LHCN-M2 (cell line): ENCODE data around the gene LPCAT1. TPM values are rescaled to one million over a fixed set of nuclear protein-coding genes. Genes with fewer than 3 reads are reported as not detected.
A peak's percentile ranks its signal among the peaks of the same experiment; 100 is the strongest.
"Not testable (repeated sequence)": the region's sequence is repeated elsewhere in the genome, so short reads cannot be mapped to it uniquely, and the experiment has no call there.

ENCODE experiments used
- DNase-seq: peaks from one replicate; pipeline ENCODE4 v3.0.0-alpha.2; 2012; ENCODE audit warnings: low read depth
- total RNA-seq: library from RNA; depleted of rRNA; stranded (reverse); fragments of >200 nt; gene quantifications from 2 replicates; pipeline ENCODE4 v1.2.3, GENCODE V29; 2014

Gene LPCAT1
- total RNA-seq, 1 experiment from 2014 or later = 30.8 TPM

DNA sequence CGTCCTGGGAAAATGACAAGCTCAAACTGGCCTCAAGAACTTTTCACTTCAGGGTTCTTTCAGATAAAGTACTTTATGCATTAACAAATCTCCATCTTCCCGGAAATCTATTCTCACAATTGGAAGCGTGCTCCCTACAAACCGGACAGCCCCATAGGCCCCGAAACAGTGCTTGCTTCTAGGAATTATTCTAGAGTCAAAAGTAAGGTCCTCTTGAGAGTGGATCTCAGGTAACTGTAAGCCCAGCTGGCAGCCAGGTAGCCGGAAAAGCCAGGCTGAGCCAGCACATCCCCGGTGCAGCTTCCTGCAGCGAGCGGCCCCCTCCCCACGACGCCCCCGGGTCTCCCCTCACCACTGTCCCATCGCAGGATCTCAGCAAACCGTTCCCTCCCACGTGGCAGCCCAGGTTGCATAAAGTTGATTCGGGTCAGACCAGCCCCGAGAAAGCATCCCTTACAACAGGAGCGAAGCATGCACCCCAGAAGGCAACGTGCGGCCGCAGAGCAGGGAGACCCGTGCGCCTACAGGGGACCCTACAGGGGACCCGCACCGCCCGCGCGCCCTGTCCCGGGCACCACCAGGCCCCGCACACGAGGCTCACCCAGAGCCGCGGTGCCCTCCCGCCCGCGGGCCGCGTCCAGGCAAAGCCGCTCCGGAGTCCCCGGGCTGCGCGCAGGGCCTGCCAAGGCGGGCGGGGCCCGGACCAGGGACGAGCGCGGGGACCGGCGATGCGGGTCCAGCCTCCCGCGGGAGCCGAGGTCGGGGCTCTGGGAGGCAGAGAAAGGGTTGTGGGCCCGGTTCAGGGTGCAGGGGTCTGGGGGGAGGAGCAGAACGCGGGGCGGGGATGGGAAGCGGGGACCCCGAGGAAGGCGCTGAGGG lies 920 bp downstream of the LPCAT1 start:
- DNase-seq = no peak

DNA sequence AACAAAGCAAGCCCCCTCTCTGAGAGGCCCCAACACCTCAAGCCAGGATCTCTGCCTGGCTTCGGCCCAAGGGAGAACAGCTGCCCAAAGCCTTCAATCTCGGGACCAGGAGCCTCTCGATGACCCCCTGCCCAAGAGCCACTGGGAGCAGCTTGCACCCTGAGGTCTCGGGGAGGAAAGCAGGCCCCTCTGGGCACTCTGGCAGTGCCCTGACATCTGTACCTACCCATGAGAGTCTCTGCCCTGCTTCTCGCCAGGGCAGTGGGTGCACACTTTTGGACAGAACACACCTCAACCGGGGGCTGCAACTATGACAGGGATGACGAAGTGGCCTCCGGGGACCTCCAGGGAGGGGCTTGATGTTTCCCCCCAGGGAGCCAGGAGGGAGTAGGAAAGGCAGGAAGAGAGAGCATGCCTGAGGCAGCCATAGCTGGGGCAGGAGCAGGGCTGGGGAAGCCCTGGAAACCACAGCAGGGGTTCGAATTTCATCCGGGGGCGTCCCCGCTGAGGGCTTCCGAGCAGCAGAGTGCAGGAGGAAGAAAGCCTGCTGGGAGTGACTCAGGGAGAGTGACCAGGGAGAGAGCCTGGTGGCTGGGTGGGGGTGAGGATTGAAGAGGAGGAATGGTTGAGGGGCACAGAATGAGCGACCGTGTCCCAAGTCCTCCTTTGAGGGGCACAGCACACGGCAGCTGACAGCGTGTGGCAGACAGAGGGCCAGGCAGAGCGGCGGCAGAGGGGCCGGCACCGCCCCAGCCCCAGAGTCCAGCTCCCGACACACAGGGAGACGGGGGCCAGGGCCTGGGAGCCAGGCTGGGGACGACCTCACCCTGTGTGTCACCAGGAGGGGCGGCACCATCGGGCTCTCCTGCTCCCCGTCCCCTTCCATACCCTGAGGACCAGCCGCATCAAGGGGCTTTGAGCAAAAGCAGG lies 1.8 kb downstream of the LPCAT1 start:
- peak; percentile 66 for DNase-seq

DNA sequence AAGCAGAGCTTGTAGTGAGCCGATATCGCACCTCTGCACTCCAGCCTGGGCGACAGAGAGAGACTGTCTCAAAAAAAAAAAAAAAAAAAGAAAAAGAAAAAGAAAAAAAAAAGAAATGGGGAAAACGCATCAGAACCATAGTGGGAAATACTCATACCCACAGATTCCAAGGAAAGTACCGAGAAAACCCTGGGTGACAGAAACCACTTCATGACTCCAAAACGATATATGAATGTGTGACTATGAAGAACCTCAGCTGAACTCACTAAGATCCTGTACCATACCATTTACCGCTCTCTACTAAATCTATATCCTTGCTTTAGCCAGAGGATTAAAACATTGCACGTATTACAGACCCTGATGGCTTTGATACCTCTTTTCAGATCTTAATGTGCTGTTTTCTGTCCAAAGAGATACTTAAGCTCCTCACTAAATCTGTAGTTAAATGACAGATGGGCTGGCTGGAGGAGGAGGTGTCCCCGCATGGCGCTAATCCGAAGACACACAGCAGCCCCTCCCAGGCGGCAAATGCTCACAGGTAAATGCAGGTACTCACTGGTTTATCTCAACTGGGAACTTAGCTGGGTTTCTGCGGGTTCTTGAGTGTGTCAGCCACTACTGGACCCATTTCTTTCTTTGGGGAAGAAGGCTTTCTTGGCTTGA lies 2.8 kb downstream of the LPCAT1 start:
- no peak for DNase-seq

DNA sequence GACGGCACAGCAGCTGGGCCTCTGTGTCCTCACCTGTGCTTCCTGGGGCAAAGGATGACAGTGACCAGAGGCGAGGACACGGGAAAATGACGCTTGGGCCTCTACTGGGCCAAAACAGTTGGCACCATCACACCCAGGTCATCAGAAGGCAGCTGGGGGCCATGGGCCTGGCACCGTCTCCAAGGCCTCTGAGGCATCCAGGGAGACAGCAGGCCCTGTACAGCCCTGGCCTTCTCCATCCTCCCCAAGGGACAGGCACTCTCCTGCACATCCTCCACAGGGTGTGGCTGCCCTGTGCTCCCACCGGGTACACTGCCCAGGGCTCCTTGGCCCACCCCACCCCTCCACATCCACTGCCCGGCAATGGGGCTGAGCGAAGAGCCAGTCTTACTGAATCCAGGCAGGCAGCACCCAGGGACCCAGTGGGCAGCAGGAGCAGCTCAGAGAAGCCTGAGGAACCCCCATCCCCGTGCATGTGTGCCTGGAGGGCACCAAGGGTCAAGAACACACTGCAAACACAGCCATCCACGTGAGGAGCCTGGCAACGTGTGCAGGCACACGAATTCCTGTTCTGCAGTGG lies 4.0 kb downstream of the LPCAT1 start:
- DNase-seq = no peak

DNA sequence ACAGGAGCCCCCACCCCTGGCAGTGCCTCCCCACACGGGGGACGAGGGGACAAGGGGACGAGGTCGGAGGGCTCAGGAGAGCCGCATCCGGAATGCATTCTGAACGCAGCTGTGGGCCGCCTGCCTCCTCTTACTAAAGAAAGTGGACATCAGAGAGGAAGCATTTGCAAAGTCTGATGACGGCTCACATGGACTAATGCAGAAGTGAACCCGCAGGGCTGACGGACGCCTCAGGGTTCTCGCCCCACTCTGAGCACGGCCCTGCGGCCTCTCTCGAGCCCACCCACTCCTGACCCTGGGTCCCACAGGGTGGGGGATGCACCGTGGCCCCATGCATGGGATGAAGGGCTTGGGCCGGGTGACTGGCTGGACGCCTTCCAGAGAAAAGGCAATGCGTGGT lies 5.9 kb downstream of the LPCAT1 start:
- DNase-seq = no peak

DNA sequence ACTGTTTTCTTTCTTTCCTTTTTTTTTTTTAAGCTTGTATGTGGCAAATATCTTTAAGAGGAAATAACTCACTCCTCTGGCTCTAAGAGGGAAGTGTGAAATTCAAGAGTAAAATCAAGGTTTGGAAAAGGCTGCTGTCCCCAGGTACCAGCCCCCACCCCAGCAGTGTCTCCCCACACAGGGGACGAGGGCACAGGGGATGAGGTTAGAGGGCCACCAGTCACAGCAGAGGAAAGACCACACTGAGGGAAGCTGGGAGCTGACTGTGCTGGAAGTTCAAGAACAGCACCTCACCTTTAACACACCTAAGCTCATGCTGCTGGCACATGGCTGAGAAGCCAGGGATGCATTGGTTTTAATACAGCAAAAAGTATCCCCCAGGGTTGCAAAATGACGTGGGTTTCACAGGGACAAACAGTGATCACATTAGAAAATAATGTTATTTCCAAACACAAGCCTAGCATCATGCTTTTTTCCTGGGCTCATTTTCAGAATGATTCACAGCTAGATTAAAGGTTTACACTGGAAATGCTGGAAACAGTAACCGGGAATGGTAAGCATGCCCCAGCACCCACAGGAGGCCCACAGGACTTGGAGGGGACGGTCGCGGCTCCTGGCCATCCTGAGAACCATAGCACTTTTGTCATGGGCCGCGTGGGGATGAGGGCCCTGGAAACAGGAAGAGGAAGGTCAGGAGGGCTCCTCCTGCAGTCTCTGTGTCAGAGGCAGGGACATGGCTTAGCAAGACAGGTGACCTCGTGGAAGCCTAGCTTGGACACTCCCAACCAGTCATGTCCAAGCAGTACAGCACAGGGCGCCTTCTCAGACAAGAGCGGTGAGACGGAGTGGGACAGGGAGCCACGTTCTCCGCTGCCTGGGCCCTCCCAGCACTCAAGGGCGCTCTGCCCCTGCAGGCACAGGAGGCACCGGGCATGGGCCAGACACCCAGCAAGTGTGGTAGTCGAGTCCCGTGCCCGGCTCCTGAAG lies 6.9 kb downstream of the LPCAT1 start:
- DNase-seq = no peak

DNA sequence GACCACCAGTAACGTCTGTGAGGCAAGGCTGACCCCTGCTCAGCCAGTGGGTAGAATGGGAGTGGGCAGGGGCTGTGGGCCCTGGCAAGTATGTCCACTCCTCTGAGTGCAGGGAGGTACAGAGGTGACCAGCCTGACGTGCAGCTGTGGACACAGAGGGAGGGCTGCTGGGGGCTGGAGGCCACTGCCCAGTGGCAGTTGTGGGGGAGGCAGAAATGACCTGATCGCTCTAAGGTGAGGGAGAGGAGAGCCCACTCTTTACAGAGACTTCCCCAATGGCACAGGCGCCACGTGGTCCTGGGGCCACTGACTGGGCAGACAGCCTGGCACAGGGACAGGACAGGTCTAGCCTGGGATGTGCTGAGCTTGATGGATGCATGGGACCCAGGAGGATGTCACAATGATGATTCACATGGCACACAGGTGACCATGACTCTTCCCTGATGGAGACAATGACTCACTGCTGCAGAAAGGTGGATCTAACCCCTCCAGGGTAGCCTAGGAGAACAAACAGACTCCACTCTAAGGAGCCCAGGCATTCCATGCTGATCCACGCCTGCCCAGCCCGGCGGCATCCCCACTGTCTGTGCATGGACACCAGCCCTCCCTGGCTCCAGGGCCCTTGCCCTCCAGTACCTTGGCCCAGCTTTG lies 7.7 kb downstream of the LPCAT1 start:
- no peak for DNase-seq

DNA sequence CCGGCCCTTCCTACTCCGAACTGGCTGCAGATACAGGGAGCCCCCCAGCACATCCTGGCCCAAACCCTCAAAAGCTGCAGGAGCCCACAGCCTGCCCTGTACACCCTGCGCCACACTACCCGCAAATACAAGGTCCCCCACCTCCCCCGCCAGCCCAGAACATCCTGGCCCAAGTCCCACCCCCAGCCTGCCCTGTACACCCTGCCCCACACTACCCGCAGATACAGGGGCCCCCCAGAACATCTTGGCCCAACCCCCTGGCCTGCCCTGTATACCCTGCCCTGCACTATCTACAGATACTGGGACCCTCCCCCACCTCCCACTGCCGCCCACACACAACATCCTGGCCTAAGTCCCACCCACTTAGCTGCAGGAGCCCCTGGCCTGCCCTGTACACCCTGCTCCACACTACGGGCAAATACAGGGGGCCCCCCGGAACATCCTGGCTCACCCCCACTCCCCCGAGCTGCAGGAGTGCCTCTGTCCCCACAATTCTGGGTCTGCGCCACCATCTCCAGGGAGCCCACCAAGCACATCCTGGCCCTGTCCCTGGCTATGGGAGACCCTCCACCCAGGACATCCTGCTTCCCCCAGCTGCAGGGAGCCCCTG lies 8.3 kb downstream of the LPCAT1 start:
- no peak for DNase-seq

DNA sequence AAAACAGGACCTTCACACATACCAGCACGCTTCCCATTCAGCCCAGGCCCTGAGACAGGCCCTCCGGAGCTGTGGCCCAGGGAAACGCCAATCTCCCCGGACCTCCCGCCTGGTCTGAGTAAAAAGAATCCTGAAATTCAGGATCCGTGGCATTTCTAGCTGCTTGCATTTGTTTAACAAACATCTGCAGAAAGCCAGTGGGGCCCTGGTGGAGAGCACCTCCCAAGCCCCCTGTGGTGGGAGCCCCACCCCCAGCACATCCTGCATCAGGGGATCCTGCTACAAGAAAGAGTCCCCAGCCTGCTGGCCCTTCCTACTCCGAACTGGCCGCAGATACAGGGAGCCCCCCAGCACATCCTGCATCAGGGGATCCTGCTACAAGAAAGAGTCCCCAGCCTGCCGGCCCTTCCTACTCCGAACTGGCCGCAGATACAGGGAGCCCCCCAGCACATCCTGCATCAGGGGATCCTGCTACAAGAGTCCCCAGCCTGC lies 8.9 kb downstream of the LPCAT1 start:
- not testable (repeated sequence) for DNase-seq

DNA sequence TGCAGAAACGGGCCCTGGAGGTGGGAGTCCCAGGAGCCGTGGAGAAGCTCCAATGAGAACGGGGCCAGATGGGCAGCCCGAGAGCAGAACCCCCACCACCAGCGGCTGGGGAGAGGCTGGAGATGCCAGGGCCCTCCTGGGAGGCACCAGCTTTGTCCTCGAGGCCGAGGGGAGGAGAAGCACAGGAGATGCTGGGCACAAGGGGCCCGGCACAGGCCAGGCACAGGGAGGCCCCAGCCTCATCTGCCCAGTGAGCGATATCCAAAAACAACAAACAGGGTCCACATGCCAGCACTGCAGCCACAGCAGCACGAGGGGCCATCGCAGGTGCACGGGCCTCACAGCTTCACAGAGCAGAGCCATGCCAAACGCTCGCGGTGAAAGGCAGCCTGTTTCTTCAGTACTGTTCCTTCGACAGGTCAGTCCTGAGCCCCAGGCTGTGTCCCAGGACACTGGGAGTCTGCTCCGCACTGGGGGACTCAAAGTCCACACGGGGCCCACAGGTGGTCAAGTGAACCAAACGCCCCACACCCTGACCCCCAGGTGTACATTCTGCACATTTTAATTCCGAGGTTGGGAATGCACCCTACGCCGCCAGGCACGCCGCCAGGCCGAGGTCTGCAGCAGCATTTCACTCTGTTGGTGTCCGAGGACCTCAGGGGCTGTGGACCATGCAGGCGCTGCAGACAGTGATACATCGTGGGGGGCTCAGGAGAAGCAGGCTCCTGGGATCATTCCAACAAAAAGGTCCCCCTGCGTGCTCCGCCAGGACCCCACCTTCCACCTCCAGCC lies 9.5 kb downstream of the LPCAT1 start:
- no peak for DNase-seq

DNA sequence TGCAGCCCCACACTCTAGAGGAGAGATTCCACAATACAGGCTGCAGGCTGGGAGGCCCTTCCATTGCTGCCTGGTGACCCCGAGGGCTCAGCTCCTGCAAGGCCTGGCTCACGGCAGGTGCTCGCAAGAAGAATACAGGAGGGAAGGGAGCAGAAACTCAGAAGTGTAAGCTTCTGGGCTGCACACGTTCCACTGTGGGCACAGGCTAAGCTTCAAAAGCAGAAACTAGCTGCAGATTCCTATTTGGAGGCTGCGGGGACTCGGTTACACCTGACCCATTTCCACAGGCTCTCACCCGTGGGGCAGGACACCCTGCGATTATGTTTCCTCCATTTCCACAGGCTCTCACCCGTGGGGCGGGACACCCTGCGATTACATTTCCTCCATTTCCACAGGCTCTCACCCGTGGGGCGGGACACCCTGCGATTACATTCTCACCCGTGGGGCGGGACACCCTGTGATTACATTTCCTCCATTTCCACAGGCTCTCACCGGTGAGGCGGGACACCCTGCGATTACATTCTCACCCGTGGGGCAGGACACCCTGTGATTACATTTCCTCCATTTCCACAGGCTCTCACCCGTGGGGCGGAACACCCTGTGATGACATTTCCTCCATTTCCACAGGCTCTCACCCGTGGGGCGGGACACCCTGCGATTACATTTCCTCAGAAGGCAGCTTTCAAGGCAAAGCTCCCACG lies 10.3 kb downstream of the LPCAT1 start:
- no peak for DNase-seq

DNA sequence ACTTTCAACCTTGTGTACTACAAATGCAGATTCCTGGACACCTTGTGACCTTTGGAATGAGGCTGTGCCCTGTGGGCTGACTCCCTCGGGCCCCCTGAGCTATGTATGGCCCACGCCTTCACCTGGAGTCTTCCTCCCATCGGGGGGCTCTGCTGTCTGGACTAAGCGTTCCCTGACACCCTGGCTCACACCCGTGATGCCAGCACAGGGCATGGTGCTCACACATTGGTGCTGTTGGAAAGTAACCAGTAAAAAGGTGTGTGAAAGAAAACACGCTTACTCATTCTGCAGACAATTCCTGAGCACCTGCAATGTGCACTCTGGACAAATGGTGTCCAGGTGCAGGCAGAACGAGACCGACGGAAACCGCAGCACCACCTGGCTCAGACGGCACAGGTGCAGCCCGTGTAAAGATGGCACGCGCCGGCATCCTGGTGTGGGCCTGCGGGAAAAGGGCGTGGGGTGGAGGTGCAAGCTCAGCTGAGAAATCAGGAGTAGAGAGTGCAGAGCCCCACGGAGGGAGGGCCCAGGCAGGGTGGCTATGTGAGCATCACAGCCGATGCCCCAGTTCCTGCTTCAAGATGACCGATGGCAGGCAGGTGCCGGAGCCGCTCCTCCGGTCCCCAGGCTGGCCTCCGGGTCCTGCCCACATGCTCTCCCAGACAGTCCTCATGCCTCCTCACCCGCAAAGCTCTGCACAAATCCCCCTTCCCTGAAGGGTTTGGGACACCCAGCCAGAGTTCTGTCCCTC lies 11.0 kb downstream of the LPCAT1 start:
- no peak for DNase-seq

DNA sequence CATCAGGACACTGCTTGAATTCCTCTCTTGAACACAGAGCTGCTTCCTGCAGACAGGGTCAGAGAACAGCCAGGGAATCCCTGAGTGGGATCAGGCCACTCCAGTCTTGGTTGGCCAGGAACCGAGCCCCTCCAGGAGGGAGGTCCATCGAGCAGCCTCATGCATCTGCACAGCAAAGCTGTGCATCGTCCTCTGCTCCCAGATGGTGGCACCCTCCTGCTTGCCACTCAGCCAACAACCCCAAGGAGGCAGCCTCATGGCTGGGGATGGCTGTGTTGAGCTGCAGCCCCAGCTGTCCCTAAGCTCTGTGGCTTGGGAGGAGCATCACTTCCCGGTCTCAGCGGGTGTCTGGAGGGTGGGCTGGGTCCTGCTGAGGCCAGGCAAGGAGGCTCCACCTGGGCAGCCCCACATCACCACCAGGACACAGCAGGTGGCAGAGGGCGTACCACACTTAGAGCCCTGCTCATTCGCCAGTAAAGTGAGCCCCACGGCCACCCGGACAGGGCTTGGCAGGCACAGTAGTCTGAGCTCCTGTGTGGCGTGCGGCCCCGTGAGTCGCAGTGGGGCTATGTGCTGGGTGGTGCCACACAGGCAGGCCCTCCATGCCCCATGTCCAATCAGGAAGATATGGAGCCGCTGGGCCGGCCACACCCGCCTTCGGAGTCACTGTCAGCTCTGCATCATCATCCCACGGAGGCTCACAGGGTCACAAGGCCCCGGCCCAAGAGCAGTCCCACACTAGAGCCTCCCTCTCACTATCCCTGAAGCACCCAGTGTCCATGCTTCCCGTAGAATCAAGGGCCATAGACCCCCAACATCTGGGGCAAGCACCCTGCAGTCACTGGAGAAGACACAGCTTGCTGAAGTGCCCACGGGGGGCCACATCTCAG lies 11.9 kb downstream of the LPCAT1 start:
- DNase-seq = peak; percentile 65

DNA sequence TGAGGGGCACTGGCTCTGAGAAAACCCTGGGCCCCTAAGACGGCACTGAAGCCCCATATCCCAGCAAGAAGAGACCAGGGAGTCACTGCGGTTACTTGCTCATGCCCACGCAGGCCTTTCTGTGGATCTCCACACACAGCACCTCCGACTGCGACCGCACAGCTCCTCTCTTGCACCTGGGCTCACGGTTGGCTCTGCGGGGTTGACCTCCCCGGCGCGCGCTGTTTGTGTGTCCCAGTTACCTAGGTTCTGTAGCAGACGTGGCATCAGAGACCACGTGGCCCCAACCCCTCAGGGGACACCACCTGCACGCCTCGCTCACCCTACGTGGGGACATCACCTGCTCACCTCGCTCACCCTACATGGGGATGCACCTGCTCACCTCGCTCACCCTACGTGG lies 12.7 kb downstream of the LPCAT1 start:
- DNase-seq = no peak

DNA sequence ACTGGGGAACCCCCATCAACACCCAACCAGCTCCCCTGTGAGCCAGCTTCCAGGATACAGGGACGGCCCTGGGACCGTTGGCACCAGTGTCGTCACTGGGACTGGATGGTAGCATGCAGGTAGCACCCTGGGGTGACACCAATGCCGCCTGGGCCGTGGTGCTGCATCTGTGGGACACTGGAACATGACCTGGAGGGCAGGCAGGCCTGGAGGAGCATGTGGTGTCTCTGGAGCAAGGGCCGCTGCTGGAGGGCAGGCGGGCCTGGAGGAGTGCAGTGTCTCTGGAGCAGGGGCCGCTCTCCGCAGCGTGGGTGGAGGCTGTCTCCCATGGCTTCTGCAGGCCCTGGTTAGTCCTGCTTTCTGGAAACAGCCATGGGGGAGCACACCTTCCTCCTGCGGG lies 13.1 kb downstream of the LPCAT1 start:
- DNase-seq = no peak

DNA sequence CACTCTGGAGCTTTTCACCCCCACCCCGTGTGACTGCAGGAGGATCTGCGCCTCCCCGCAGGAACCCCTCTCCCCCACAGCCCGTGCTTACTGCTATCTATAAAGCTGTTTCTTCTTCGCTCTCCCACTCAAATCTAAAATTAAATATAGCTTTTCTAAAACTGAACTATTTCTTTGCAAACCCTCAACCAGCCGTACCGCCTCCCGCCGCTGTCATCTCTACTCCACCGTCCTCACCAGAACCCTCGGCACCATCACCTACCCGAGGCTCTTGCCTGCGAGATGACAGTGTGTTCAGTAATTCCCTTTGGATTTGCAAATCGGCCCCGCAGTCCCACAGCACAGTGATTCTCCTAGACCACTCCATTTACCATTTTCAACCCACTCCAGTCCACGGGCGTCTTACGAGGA lies 13.6 kb downstream of the LPCAT1 start:
- no peak for DNase-seq
